Right lobe of liver (tissue), 4 donors: Measurements from ENCODE around the gene SLC7A14.

Experiments used
- CTCF ChIP-seq, 4 donors: fragments of 200-600 bp in 3 of 4; fragments of 450-650 bp in 1 of 4; IDR thresholded peaks; one replicate each; pipeline versions ENCODE4 v1.5.1 to v1.8.0; 2016 to 2022; ENCODE audit warnings: antibody characterized with exemption in 4 of 4, mild to moderate bottlenecking in 2 of 4
- POLR2A ChIP-seq: fragments of 450-650 bp; IDR thresholded peaks from one replicate; pipeline ENCODE4 v1.6.1; 2017; ENCODE audit warnings: antibody characterized with exemption, mild to moderate bottlenecking
- donor health status: DM: no; HTN: no; CAD: no.
- donor health status: DM: no; HTN: no; CAD: no.
- donor health status: DM: no; HTN: yes; CAD: no.

- no peak for TF ChIP-seq CTCF (IDR thresholded peaks at IDR 0.05)
- no peak for TF ChIP-seq POLR2A
These were observed 47.7 kb upstream of the SLC7A14 start for GRCh38 chr3:170633573-170633972.
